C4-2B (cell line): ENCODE results near the gene FRMD3.

Experiments
- H3K27ac ChIP-seq: fragments of 450-650 bp; 2 replicates; pipeline ENCODE4 v1.5.1; 2017
- ZFX ChIP-seq: fragments of 450-650 bp; IDR thresholded peaks from 2 replicates; pipeline ENCODE4 v1.6.1; 2017
- TF ChIP-seq, protein P1 (sequence below): fragments of 450-650 bp; conservative IDR thresholded peaks from 2 replicates; pipeline ENCODE4 v1.5.1; 2017; ENCODE audit warnings: mild to moderate bottlenecking

Gene FRMD3

DNA sequence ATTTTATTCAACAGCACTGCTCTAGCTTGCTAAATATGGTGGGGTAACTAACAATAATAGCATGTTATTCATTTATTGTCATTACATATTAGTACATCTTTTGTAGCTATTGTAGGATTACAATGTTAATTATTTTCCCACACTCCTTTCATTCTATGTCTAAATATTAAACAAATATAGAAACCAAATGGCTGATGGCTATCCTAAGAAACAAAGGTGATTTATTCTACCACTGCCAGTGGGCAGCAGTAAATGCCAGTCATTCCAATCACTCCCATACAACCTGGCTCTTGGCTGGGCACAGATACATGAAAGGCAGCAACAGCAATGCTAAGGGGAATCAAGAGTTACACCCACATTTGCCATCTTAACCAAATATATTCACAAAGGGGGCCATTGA lies 84.1 kb downstream of the FRMD3 start:
- no peak overlapping the region for H3K27ac ChIP-seq
- TF ChIP-seq, protein P1, sequence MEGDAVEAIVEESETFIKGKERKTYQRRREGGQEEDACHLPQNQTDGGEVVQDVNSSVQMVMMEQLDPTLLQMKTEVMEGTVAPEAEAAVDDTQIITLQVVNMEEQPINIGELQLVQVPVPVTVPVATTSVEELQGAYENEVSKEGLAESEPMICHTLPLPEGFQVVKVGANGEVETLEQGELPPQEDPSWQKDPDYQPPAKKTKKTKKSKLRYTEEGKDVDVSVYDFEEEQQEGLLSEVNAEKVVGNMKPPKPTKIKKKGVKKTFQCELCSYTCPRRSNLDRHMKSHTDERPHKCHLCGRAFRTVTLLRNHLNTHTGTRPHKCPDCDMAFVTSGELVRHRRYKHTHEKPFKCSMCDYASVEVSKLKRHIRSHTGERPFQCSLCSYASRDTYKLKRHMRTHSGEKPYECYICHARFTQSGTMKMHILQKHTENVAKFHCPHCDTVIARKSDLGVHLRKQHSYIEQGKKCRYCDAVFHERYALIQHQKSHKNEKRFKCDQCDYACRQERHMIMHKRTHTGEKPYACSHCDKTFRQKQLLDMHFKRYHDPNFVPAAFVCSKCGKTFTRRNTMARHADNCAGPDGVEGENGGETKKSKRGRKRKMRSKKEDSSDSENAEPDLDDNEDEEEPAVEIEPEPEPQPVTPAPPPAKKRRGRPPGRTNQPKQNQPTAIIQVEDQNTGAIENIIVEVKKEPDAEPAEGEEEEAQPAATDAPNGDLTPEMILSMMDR, result no peak
- no peak for TF ChIP-seq ZFX

DNA sequence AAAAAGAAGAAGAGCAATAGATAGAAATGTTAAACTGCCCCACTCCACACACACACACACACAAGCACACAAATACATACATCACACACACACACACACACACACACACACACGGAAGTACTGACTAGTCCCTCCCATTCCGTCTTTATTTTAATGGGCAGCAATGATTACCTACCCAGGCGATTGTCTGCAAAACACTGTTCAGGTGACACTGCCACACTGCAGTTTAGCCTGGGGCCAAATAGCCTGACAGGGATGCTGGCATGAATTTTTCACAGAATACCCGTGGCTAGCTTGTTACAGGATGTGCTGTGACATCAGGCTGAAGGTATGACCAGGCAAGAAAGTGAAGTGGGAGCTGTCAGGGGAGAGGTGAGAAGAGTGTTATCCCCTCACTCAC lies 86.9 kb downstream of the FRMD3 start:
- TF ChIP-seq, protein P1, result no peak
- H3K27ac ChIP-seq, result no peak overlapping the region

DNA sequence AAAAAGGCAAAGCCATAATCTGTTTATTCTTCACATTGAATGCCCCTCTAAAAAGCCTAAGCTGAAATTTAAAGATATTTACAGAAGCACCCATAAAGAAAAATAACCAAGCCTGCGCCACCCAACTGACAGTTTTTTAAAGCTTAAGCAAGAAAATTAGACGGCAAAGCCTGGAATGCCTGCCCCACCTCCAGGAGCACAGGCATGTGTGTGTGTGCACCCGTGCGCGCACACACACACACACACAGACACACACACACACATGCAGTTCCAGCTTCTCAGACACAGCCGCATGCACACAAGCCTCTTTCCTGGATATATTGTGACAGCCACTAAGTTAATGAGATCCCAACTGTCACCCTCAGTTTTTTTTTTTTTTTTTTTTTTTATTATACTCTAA lies 88.2 kb downstream of the FRMD3 start:
- H3K27ac ChIP-seq, result no peak overlapping the region
- TF ChIP-seq, protein P1, result no peak
- no peak for TF ChIP-seq ZFX

DNA sequence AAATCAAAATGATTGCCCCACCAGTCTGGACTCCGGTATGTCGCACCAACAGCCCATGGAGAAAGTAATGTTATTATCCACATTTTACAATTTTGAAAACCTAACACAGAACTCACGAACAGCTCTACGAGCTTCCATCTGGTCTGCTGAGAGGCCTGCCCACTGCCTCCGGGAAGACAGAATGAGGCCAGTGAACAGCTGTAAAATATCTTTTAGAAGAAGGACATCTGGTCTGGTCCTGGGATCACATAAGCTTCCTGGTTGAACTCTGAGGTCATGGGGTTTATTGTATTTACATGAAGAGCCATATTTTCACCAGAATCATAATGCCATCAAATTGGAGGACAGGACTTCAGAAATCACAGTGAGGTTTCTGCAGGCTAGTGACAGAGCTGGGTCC lies 89.0 kb downstream of the FRMD3 start:
- no peak overlapping the region for H3K27ac ChIP-seq
- TF ChIP-seq, protein P1, result no peak
- no peak for TF ChIP-seq ZFX

DNA sequence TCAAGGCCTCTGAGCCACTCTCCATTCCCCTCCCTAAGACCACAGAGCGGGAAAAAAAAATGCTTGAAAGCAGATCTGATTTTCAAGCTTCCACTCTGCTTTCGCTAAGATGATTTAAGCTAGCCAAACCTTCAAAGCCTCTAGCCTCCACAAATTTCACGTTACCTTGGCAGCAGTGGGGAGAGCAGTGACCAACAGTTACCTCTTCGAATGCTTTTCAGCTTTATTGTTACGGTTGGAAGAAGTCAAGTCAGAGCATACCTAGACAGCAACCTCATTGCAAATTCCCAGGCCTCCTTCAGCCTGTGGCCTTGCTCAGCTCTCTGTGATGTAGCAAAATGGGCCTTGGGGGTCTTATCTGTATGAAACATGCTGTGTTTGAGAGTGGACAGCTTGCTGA lies 89.6 kb downstream of the FRMD3 start:
- TF ChIP-seq ZFX, result no peak
- TF ChIP-seq, protein P1, result no peak
- no peak overlapping the region for H3K27ac ChIP-seq

DNA sequence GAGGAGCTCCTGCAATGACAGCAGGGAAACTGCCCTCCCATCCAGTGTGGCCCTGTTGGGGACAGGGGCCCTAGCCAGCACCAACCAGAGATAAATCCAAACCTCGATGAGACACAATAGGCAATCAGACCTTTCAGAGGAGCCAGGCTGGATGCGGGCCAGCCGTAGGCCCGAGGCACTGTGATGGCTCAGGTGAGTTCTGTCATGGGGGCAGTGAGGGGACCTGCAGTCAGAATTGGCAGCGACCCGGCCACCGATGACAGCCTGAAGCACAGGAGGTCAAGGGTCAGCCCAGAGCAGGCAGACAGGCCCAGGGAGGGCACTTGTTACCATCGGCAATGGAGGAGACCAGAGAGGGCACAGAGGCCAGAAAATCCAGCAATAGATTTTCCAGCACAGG lies 90.8 kb downstream of the FRMD3 start:
- no peak overlapping the region for H3K27ac ChIP-seq
- TF ChIP-seq ZFX, result no peak
- TF ChIP-seq, protein P1, result no peak

DNA sequence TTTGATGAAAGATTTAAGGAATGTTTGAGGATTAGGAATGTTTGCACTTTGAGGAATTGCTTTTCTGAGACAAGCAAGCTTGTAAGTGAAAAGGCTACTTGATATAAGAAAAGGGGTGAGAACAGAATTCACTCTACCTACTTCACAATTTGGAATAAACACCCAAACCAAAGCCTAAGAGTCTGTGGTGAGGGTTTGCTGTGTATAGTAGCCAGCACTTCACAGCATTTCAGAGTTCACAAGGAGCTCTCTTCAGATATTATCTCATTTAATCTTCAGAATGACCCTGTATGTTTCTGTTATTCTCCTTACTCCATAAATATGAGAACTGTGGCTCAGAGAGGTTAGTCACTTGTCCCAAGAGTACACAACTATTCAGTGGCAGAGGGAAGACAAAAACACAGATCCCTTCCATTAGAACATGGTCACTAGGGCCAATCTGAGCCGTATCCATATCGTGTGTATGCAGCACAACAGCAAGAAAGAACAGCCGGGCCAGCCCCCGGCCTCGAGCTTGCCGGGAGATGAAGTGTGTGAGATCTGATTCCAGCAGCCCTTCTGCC lies 92.4 kb downstream of the FRMD3 start:
- no peak overlapping the region for H3K27ac ChIP-seq
- TF ChIP-seq, protein P1, result no peak
- TF ChIP-seq ZFX, result no peak
